K562 (cell line): ENCODE data around the gene SYNPR. TPM values are rescaled to one million over a fixed set of nuclear protein-coding genes. Genes with fewer than 3 reads are reported as not detected.

Experiments used
- ATAC-seq: fragments of 200-7000 bp; cut with Tn5 transposase; 3 replicates; pipeline ENCODE4 v1.9.1; 2020; ENCODE audit warnings: moderate library complexity
- BruUV-seq: library from RNA; stranded (reverse); fragments of 400-500 nt; replicated peaks from 2 replicates; lab custom pipeline; 2021; lab: Mats Ljungman, UMichigan
- CTCF ChIA-PET: fragments of 300-600 bp; formaldehyde crosslinking; extraction: SDS; loops from one replicate; lab custom pipeline; 2021; ENCODE audit warnings: low intra/inter-chr PET ratio; lab: Yijun Ruan, JAX
- POLR2A ChIA-PET: fragments of 300-600, 350-650 bp; sonication (Branson Sonifier 250); formaldehyde crosslinking; extraction: SDS; loops from one replicate; lab custom pipeline; 2021; ENCODE audit warnings: antibody characterized with exemption, inconsistent platforms; lab: Yijun Ruan, JAX
- DNase-seq, 4 experiments: peaks; one replicate each; pipeline versions ENCODE4 v3.0.0 to v3.0.0-alpha.2; 2011 to 2018; ENCODE audit warnings: low spot score in 3 of 4, mixed read lengths in 3 of 4; ENCODE audit errors: extremely low read depth in 1 of 4
- FAIRE-seq: peaks from 2 replicates; lab custom pipeline; 2011; peaks lifted over from hg19 to GRCh38; lab: Jason Lieb, UNC
- H2AFZ ChIP-seq: 2 replicates; pipeline ENCODE4 v1.6.0; 2011; ENCODE audit warnings: low read depth, low read length, control low read depth, inconsistent platforms
- H3K27ac ChIP-seq: fragments of 200-600 bp; 3 replicates; pipeline ENCODE4 v1.8.0; 2011; ENCODE audit warnings: low read depth, mild to moderate bottlenecking, control low read depth, inconsistent platforms, low read length, moderate library complexity, mixed read lengths; ENCODE audit errors: extremely low read depth
- H3K27me3 ChIP-seq, 2 experiments: fragments of 300-600 bp in 1 of 2; 2 replicates in 1 of 2; 3 replicates in 1 of 2; pipeline versions ENCODE4 v1.6.0 to v1.8.0; 2011; ENCODE audit warnings: inconsistent platforms in 2 of 2, low read length in 2 of 2, mild to moderate bottlenecking in 1 of 2, mixed read lengths in 1 of 2, moderate library complexity in 1 of 2; ENCODE audit not compliant: control insufficient read depth in 2 of 2, insufficient read depth in 2 of 2
- H3K36me3 ChIP-seq: fragments of 300-600 bp; 3 replicates; pipeline ENCODE4 v1.8.0; 2011; ENCODE audit warnings: mild to moderate bottlenecking, low read length, inconsistent platforms; ENCODE audit not compliant: control insufficient read depth, insufficient read depth
- H3K4me1 ChIP-seq, 2 experiments: fragments of 200-600 bp in 1 of 2; replicated peaks in 1 of 2; 2 replicates in 1 of 2; 3 replicates in 1 of 2; pipeline versions ENCODE4 v1.5.1 to v1.8.0; 2011; ENCODE audit warnings: inconsistent platforms in 2 of 2, low read length in 2 of 2, mild to moderate bottlenecking in 1 of 2, mixed read lengths in 1 of 2, moderate library complexity in 1 of 2; ENCODE audit not compliant: control insufficient read depth in 2 of 2, insufficient read depth in 2 of 2
- H3K4me2 ChIP-seq: 2 replicates; pipeline ENCODE4 v1.6.1; 2011; ENCODE audit warnings: low read length, control low read depth, inconsistent platforms, mixed read lengths; ENCODE audit not compliant: insufficient read depth
- H3K4me3 ChIP-seq: fragments of 200-600 bp; sonication (generic), shearing (Covaris generic); 2 replicates; pipeline ENCODE4 v1.5.1; 2016; ENCODE audit warnings: control low read depth, inconsistent platforms
- H3K79me2 ChIP-seq: fragments of 200-600 bp; 3 replicates; pipeline ENCODE4 v1.8.0; 2011; ENCODE audit warnings: low read length, inconsistent platforms; ENCODE audit not compliant: control insufficient read depth, insufficient read depth
- H3K9ac ChIP-seq, 2 experiments: 2 replicates each; pipeline versions ENCODE4 v1.6.0 to v1.6.1; 2011; ENCODE audit warnings: low read depth in 2 of 2, low read length in 2 of 2, control low read depth in 1 of 2, inconsistent platforms in 1 of 2, mild to moderate bottlenecking in 1 of 2, mixed read lengths in 1 of 2; ENCODE audit not compliant: insufficient read depth in 1 of 2
- H3K9me1 ChIP-seq: one replicate; pipeline ENCODE4 v1.6.0; 2011; ENCODE audit warnings: inconsistent platforms, mild to moderate bottlenecking, low read length, moderate library complexity; ENCODE audit not compliant: control insufficient read depth, insufficient read depth
- H3K9me3 ChIP-seq: replicated peaks from 2 replicates; pipeline ENCODE4 v1.5.1; 2011; ENCODE audit warnings: low read depth, low read length, inconsistent platforms; ENCODE audit not compliant: control insufficient read depth, insufficient read depth
- H4K20me1 ChIP-seq: replicated peaks from 2 replicates; pipeline ENCODE4 v1.6.1; 2011; ENCODE audit warnings: low read length, inconsistent platforms, mixed read lengths; ENCODE audit not compliant: control insufficient read depth, insufficient read depth
- CEBPZ ChIP-seq: fragments of 150-350 bp; IDR thresholded peaks from 2 replicates; pipeline ENCODE4 v1.6.1; 2014; ENCODE audit warnings: low read depth, mild to moderate bottlenecking, low read length, borderline replicate concordance
- LEF1 ChIP-seq: fragments of 450-650 bp; IDR thresholded peaks from 2 replicates; pipeline ENCODE4 v1.6.1; 2016; ENCODE audit warnings: mild to moderate bottlenecking
- RFX1 ChIP-seq: fragments of 450-650 bp; IDR thresholded peaks from 2 replicates; pipeline ENCODE4 v1.6.1; 2016; ENCODE audit warnings: mild to moderate bottlenecking, moderate library complexity
- SMAD1 ChIP-seq: fragments of 150-350 bp; IDR thresholded peaks from 2 replicates; pipeline ENCODE4 v1.6.1; 2014; ENCODE audit warnings: low read length, low read depth; ENCODE audit not compliant: partially characterized antibody
- TRIM25 ChIP-seq: fragments of 450-650 bp; IDR thresholded peaks from 2 replicates; pipeline ENCODE4 v1.7.0; 2016; ENCODE audit warnings: borderline replicate concordance
- ZKSCAN1 ChIP-seq: fragments of 150-350 bp; IDR thresholded peaks from 2 replicates; pipeline ENCODE4 v1.6.1; 2016; ENCODE audit warnings: low read depth, low read length
- ZNF140 ChIP-seq: fragments of 250-450 bp; sonication (Bioruptor Pico); IDR thresholded peaks from 2 replicates; pipeline ENCODE4 v1.8.0; 2021; ENCODE audit warnings: moderate library complexity, mild to moderate bottlenecking, inconsistent platforms
- WGBS: fragments of 100-300 bp; shearing (Covaris generic); methylation state at CpG from one replicate; pipeline ENCODE4 v1.1.6; 2016; ENCODE audit warnings: low coverage, mixed read lengths; ENCODE audit not compliant: insufficient coverage; ENCODE audit errors: missing lambda C conversion rate; 5-methylcytosine and 5-hydroxymethylcytosine counted together
- in situ Hi-C: fragments of 300-500 bp; cut with MboI; formaldehyde crosslinking; loops from 4 replicates; pipeline ENCODE4 v1.15.0; 2018; ENCODE audit warnings: inconsistent platforms, mixed read lengths
- intact Hi-C: fragments of 100-400 bp; cut with micrococcal nuclease; formaldehyde crosslinking; loops from 2 replicates; pipeline ENCODE4 v1.14.2; 2022
- polyA plus RNA-seq, 8 experiments: library from polyadenylated mRNA; depleted of rRNA in 4 of 8; stranded (reverse) in 5 of 8; unstranded in 3 of 8; fragments of >200 nt; fragmentation: Nextera tagmentation in 2 of 8; fragmentation: Illumina TruSeq in 1 of 8; extraction: Ambion mirVana in 2 of 8; extraction: Trizol in 1 of 8; gene quantifications; 2 replicates each; pipeline versions ENCODE4 v1.2.1 to v1.2.3, GENCODE V29; 2011 to 2014; ENCODE audit warnings: inconsistent platforms in 1 of 8, missing spikeins in 1 of 8
- total RNA-seq, 7 experiments: library from RNA; depleted of rRNA in 6 of 7; stranded (reverse); fragments of >200 nt in 6 of 7; fragmentation: Illumina TruSeq in 2 of 7; extraction: Trizol in 2 of 7; gene quantifications; 2 replicates each; pipeline versions ENCODE4 v1.2.1 to v1.2.3, GENCODE V29; 2011 to 2021; ENCODE audit warnings: low replicate concordance in 1 of 7

Gene SYNPR
- total and polyA plus RNA-seq, 9 of the 15 experiments (the other 6 are each of a cell fraction or from before 2014, with no cell fraction given): not detected

- no peak for DNase-seq
- Histone ChIP-seq H3K36me3 (no peaks in the 10 kb centered on the region), H3K79me2 (no peaks in the 10 kb centered on the region), H4K20me1 (no peaks in the 10 kb centered on the region), H3K4me3 (no peak overlapping the region), H3K9ac (no peak overlapping the region), H3K4me1 (no peaks in the 10 kb centered on the region), H3K9me3 (no peaks in the 10 kb centered on the region), H3K27me3 (no peaks in the 10 kb centered on the region), H2AFZ (no peak overlapping the region), H3K4me2 (no peak overlapping the region), H3K9me1 (no peaks in the 10 kb centered on the region), H3K27ac (no peak overlapping the region)
- ATAC-seq: no peak
- intact Hi-C loops: loop anchor here (10.0 kb wide), 2 partner anchors 309 to 731 kb away; no protein-coding TSS in a partner anchor
- no TSS peak for BruUV-seq
- WGBS: 0% methylated on average over 2 of the region's 2 CpGs
- in situ Hi-C loops: no loop called here
- ChIA-PET CTCF (no interaction called here), POLR2A (no interaction called here)
- TF ChIP-seq LEF1: no peak
- no peak for TF ChIP-seq TRIM25
- no peak for TF ChIP-seq ZNF140 (CRISPR knock-in tag)
- no peak for TF ChIP-seq RFX1
- TF ChIP-seq CEBPZ: no peak
- no peak for TF ChIP-seq ZKSCAN1
- no peak for TF ChIP-seq SMAD1
- no peak for FAIRE-seq
These were observed 77.7 kb downstream of the SYNPR start for GRCh38 chr3:63355809-63356208.
